CD1c-positive myeloid dendritic cell (primary cell): ENCODE results near the gene TRPV5.

Experiments
- DNase-seq: peaks from one replicate; pipeline ENCODE4 v3.0.0-alpha.2; 2016; ENCODE audit errors: extremely low spot score

The TRPV5 gene

DNA sequence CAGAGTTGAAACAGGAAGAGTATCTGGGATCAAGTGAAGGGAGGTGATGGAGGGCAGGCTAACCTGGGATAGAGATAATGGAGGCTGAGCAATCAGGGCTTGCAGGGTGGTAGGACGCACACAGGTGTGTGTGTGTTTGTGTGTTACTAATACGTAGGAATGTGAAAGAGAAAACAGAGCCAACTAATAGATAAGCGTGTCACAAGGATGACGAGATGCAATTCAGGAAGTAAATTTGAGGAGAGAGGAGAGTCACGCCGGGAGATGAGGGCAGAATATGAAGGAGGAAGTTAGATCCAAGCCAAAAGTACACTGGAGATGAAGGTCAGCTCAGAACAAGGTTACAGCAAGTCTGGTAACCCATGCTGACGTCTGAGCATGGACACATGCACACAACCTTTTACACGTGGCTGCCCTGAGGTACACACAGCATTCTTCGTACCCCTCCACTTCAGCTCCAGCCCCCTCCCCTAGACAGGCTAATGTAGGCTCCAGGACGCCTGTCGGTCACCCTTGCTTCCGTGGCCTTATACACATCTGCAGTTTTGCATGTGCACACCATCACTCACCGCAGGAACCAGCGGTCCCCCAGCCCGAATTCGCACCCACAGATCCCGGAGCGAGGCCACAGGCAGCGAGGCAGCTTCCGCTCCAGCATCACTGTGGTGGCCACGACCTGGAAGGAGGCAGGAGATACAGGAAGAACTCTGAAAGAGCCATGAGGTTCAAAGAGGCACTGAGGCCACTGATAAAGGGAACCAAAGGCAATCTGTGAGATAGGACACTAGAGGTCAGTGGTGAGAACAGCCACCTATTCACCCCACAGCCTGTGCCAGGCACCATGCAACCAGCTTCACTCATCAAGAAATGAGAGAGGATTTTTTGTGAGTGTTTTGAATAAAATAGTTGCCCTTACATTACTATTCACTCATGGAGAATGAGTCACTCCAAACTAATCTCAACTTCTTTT lies 24.3 kb downstream of the TRPV5 start:
- DNase-seq, result peak; percentile 70

DNA sequence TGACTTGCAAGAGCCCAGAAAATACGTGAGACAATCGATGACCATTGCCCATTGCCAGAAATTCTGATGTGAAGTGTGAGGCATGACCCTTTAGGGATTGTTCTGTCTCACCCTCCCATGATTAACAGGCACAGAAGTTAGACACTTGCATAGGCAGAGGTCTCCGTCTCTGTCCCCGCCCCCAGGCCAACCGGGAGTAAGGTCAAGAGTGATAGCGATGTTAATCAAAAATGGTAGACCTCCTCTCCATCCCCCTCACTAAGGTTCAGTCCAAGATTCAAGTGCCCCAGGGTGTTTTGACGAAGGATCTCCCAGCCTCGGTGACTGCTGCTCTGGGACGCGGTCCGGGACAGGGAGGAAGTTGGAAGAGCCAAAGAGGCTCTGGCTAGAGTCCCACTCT lies 25.3 kb downstream of the TRPV5 start:
- no peak for DNase-seq

GRCh38 chr7:142906643-142907042 lies 26.9 kb downstream of the TRPV5 start:
- no peak for DNase-seq

DNA sequence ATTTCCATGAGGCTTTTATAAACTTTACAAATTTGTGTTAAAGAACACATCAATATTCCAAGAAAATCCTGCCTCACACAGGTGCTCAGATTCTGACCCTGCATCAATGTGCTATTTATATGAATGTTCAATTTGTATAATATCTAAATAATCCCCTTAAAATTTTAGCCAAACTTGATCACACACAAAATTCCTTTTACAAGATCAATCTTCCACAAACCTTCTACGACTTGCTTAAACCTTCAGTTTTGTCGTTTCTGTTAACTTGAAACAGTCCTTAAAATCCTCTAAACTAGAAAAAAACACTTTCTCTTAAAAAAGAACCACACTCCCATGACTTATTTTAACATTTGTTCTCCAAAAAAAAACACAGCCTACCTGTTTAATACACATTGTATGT lies 27.8 kb downstream of the TRPV5 start:
- DNase-seq, result no peak

- no peak for DNase-seq
Measured at GRCh38 chr7:142904128-142904527, 29.4 kb downstream of the TRPV5 start.

DNA sequence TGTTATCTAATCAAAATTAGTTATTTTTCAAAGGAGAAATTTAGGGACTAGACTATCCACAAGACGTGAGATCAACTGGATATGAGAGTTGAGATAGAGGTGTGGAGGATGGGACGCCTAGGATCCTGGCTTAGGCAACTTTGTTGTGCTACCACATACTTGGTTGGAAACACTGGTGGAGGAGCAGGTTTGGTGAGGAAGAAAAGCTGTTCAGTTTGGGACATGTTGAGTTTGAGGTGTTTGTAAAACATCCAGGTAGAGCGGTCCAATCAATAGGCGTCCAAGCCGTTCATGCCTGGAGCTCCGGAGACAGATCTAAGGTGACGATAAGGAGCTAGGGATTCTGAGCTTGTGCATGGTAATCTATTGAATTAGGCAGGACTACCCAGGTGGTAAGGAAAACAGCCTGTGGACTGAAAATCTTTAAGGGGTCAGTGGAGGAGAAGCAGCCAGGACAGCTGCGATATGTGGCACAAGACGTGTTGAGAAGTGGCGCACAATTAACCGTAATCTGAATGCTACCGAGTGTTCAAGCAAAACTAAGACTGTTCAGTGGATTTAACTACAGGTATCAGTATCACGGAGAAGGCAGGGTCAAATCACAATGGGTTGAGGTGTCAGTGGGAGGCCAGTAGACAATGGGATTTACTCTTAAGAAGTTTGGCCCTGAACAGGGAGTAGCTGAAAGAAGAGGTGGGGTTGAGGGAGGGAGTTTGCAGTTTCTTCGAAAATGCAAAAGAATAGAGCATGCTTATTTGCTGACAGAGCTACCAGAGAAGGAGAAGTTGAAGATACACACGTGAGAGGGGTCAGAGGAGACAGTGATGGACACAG lies 31.9 kb downstream of the TRPV5 start:
- no peak for DNase-seq

DNA sequence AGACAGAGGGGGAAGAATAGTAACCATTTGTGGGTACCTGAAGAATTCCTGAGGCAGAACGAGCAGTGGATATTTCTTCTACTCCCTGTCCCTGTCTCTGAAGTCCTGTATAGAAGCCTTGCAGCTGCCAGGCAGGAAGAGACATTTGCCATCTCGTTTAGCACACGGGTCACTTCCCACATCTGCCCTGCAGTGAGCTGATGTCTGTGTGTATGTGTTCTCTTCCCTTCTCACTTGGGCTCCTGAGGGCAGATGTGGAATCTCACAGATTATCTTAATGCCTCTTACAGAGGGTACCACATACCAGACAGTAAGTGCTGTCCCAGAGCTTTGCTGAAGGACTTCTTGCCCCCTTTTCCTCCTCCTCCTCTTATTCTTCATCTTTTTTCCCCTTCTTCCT lies 33.9 kb downstream of the TRPV5 start:
- DNase-seq, result no peak

DNA sequence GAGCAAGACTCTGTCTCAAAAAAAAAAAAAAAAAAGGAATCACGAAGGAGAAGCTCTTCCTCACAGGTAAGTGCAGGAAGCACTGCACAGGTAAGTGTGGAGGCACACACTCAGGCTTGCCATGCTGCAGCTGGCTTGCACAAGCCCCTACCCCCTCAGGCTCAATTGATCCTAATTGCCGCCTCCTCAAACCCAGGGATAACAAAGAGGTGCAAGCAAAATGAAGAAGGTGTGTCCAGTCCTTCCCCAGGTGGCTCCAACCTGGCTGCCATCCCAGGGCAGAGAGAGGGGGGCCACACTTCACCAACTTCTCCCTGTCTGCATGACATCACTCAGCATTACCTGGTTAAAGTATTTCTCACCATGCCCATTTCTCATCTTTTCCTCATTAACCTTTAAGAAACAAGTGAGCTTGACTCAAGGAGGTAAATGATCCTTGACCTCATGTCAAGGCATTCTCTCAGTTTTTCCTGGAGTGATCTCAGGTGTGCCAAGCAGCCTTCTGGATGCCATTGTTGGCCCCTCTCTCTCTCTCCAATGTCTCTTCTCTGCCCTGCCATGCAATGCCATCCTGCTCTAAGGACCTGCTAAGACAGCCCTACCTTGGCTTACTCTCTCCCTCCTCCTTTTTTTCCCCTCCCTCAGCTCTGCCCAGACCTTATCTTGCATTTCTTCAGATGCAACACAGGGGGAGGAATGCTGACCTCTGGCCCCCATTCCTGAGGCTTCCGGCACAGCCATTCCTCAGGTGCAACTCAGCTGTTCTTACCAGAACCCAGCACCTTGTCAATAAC lies 35.0 kb downstream of the TRPV5 start:
- DNase-seq, result no peak

GRCh38 chr7:142897691-142898090 lies 35.9 kb downstream of the TRPV5 start:
- no peak for DNase-seq

DNA sequence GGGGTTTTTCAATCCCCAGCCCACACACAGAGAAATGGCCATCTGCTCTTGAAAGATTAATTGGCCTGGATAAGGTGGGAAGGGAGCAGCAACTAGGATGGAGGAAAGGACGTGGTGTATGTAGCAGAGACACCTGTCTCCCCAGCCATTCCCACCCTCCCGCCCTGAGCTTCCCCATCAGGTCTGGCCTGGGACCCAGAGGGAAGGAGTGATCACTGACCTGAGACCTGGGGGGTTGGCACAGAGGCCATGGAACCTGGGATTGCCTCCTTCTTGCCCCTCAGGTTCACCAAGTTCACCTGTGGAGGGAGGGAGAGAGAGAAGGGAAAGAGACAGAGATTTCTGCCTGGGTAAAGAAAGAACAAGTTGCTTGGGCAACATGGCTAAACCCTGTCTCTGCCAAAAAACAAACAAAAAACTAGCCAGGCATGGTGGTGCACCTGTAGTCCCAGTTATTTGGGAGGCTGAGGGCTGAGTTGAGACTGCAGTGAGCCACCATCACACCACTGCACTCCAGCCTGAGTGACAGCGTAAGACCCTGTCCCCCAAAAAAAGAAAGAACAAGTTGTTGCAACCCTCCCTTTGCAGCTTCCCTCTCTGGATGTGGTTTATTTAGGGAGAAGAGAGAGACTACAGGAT lies 36.7 kb downstream of the TRPV5 start:
- DNase-seq, result no peak

- no peak for DNase-seq
Measured at GRCh38 chr7:142896151-142896550, 37.4 kb downstream of the TRPV5 start.

GRCh38 chr7:142894985-142895593 lies 38.5 kb downstream of the TRPV5 start:
- no peak for DNase-seq

DNA sequence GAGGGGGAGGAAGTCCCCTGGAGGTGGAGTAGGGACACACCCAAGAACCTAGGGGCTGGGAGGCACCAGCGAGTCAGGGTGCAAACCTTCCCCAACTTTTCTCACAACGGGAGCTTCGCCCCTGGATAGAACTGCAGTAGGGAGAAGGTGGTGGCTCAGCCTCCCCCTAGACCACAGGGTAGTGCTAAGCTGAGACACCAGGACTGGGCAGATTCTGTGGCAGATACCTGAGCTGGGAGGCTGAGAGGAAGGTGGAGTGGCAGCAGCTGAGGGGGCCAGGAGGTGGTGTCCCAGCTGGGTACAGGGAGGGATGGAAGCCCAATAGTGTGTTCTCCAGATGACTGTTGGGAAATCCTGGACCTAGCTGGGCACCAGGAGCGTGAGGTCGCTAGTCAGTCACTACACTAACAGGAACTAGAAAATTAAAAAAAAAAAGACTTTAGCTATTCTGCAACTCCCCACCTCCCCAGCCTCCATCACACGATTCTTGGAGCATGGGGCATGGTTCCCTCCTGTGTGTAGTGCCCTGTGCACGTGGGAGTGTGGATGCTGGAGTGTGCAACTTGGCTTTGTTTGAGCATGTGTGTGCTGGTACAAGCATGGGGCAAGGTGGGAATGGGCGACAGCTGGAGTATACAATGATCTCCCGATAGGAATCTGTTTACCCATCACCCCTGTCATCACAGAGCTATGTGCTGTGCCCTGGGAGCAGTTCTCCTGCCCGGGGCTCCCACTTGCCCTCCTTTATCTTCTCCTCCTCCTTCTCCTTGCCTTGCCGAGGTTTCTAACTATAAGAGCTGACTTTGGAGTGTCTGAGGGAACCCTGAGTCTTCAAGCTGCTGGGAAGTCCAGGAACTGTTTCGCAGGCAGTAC lies 39.2 kb downstream of the TRPV5 start:
- no peak for DNase-seq

DNA sequence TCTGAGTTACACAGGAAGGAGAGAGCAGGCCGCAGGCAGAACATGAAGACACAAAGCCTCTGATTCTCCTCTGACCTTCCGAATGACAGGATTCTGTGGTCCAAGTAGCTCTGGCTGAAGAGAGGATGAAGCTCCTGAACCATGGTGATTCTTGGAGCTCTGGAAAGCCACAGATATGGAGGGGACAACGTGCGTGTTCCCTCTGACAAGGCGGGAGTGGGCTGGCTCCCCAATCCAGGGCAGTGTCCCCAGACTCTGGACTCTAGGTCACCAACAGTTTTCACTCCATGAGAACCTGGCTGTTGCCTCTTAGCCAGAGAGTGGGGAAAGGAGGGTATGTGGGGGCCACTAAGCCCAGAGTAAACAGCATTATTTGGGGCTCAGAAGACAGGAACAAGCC lies 40.6 kb downstream of the TRPV5 start:
- DNase-seq, result no peak

- DNase-seq, result no peak
Measured at GRCh38 chr7:142891490-142892082, 42.0 kb downstream of the TRPV5 start.

- DNase-seq, result no peak
Measured at GRCh38 chr7:142890874-142891485, 42.6 kb downstream of the TRPV5 start.

GRCh38 chr7:142889816-142890215 lies 43.7 kb downstream of the TRPV5 start:
- DNase-seq, result no peak

DNA sequence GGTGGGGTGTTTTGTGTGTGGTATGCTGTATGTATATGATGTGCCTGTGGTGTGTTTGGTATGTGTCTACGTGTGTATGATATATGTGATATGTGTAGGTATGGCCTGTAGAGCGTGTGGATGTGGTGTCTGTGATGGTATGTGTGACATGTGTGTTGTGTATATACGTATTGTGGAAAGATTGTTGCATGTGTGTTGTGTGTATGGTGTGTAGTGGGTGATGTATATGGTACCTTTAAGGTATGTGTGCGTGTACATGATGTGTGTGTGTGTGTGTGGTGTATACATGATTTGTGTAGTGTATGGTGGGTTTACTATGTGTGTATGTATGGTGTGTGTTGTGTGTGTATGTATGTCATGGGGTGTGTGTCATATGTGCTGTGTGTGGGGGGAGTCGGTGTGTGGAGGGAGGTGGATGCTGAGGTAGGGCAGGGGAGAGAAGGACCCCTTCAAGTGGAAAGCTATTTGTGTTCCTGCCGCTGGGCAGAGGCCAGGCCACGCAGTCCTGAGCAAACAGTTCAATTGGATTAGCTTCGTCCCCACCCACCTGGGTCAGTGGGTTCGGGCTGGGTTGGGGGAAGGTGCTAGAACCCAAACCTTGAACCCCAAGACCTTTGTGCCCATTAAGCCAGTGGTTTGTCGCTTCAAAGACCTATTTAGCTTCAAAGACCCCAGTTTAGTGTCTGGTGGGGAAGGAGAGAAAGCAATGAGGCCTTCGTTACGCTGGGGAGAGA lies 46.1 kb downstream of the TRPV5 start:
- no peak for DNase-seq

DNA sequence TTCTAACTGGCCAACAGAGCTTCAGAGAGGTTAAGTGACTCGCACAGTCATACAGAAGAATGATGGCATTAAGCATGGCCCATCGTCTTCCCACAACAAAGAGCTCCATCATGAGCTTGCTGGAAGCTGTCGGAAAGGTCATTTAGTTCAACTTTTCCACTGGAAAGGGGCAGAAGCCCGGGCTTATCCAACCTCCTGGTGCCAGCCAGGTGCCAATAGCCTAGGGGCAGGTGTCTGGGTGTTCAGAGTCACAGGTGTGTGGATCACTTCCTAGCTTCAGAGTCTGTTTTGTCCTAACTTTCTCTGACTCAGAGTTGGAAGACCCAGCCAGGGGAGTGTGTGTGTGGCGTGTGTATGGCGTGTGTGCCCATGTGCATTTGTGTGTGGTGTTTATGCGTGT lies 46.7 kb downstream of the TRPV5 start:
- DNase-seq, result no peak
